ENCODE data around the gene ZDHHC8.

DNA sequence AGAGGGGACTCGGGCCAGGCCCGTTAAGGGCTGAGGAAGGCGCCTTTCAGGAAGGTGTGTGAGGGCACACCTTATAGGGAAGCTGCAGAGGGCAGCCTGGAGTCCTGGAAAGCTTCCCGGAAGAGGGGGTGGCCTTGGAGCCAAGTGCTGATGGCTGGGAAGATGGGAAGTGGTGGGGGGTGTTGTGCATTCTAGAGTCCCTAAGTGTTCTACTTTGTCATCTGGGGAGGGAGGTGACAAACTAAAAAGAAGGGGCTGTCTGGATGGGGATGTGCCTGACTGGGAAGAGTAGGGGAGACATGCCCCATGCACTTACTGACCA, 6.8 kb downstream of the ZDHHC8 start:
- TF ChIP-seq POLR2A (IDR thresholded peaks at IDR 0.05): no peak
- TF ChIP-seq POLR2AphosphoS5 (IDR thresholded peaks at IDR 0.05): no peak
